ENCODE results near the gene MIER3. TPM values are rescaled to one million over a fixed set of nuclear protein-coding genes. Genes with fewer than 3 reads are reported as not detected.

The MIER3 gene
- total RNA-seq, 1 donor from 2014 or later: 5.5 TPM

DNA sequence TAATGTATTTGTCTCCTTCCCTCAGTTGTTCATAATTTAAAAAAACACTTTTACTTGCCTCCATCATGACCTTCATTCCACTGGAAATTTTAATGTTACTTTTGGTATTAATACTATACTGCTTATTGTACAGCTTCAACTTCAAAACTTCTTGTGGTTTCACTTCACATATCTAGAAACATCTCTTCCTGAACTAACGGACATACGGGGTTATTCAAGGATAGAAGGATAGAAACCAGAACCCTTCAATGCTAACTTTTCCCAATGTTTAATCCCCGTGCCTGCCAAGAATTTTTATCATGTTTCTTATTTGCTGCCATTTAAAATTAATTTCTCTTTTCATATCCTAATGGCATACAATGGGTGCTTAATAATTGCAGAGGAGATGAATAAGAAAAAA is 78.9 kb downstream of the MIER3 start:
- H3K36me3 ChIP-seq: peaks cover 6 to 39% of the 10 kb centered on the region in 2 donors
- H3K27ac ChIP-seq: no peak overlapping the region
- no peaks in the 10 kb centered on the region for H3K4me1 ChIP-seq
- no peaks in the 10 kb centered on the region for H3K9me3 ChIP-seq
- no peak overlapping the region for H3K4me3 ChIP-seq
- TF ChIP-seq, protein P1, sequence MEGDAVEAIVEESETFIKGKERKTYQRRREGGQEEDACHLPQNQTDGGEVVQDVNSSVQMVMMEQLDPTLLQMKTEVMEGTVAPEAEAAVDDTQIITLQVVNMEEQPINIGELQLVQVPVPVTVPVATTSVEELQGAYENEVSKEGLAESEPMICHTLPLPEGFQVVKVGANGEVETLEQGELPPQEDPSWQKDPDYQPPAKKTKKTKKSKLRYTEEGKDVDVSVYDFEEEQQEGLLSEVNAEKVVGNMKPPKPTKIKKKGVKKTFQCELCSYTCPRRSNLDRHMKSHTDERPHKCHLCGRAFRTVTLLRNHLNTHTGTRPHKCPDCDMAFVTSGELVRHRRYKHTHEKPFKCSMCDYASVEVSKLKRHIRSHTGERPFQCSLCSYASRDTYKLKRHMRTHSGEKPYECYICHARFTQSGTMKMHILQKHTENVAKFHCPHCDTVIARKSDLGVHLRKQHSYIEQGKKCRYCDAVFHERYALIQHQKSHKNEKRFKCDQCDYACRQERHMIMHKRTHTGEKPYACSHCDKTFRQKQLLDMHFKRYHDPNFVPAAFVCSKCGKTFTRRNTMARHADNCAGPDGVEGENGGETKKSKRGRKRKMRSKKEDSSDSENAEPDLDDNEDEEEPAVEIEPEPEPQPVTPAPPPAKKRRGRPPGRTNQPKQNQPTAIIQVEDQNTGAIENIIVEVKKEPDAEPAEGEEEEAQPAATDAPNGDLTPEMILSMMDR (IDR thresholded peaks at IDR 0.05): no peak
- DNase-seq (ENCODE audit: low spot score in 2 of 2): no peak
- H3K27me3 ChIP-seq: no peaks in the 10 kb centered on the region
- intact Hi-C loops (cut with DNase I): no loop called here

DNA sequence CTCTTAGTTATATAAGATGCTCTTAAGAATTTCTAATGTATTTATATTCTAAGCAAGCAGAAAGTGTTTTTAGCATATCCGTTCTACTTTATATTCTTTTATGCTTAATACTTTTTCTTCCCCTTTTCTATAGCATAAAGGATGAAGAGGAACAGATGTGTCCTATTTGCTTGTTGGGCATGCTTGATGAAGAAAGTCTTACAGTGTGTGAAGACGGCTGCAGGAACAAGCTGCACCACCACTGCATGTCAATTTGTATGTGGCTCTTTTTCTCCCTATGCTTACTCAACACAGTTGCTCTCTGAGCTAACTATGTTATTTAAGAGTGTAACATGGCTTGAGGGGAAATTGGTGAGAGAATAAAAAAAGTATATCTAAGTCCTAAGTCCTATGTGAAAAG is 80.1 kb downstream of the MIER3 start:
- H3K27ac ChIP-seq: no peak overlapping the region
- no peak for DNase-seq (ENCODE audit: low spot score in 2 of 2)
- no peaks in the 10 kb centered on the region for H3K4me1 ChIP-seq
- H3K27me3 ChIP-seq: no peaks in the 10 kb centered on the region
- H3K9me3 ChIP-seq: no peaks in the 10 kb centered on the region
- H3K4me3 ChIP-seq: no peak overlapping the region
- intact Hi-C loops (cut with DNase I): no loop called here
- H3K36me3 ChIP-seq: peaks cover 9 to 39% of the 10 kb centered on the region in 2 donors
- TF ChIP-seq, protein P1 (IDR thresholded peaks at IDR 0.05): no peak

Other genes starting within 250 kb of the MIER3 start
- gene MAP3K1, start 136.6 kb downstream of the MIER3 start, total RNA-seq: 14.7 TPM
- 16.8 TPM for gene SETD9, start 42.5 kb downstream of the MIER3 start, total RNA-seq
- 21.2 TPM for gene GPBP1, start 221.9 kb upstream of the MIER3 start, total RNA-seq